ENCODE data around the gene ZGRF1.

DNA sequence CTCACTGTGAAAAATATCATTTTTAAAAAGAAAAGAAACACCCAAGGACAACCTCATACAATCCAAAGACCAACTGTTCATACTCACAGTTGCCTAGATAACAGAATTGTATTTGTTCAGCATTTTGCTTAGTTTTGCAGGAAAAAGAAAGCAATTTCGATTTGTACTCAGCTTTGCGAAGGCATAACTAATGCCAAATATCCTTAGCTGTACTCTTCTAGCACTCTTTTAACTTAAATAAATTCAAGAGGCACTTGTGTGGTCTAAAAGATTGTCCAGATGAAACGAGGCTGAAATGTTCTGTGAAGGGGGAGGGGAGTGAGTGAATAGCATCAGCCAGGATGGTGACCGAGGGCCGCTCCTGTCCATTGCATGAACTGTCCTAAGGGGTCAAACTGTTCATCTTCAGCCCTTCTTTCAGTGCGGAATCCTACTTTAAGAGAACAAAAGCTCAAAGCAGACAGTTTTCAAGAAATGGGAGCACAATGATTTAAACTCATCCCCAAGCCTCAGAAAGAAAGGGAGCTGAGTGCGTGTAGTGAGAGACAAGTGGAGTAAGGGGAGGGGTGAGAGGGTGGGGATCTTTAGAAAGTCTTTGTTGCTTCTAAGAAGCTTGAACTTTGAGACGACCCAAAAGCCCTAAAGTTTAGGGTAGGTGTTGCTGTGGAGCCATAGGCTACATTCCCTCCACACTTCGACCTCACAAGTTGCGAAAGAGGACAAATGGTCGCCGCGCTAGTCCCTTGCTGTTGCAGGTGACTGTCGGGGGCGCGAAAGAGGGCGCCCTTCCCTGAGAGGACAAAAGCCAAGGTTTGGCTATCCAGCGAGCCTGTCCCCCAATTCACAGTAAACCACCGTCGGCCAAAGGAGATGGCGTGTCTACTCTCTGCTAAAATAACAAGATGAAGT, 116.8 kb downstream of the ZGRF1 start:
- no peak for TF ChIP-seq FOXM1 (IDR thresholded peaks at IDR 0.05; ENCODE audit: low read depth)
- no peak for TF ChIP-seq FOXM1 (CRISPR knock-in tag; IDR thresholded peaks at IDR 0.05; ENCODE audit: low read depth)
- TF ChIP-seq EZH2 (IDR thresholded peaks at IDR 0.05; ENCODE audit: borderline replicate concordance, low read depth, low read length) = no peak
- TF ChIP-seq RAD21 (CRISPR knock-in tag; conservative IDR thresholded peaks at IDR 0.05 in 1 of 2, IDR thresholded peaks at IDR 0.05 in 1 of 2) = no peak
- TF ChIP-seq MXI1 (IDR thresholded peaks at IDR 0.05; ENCODE audit: low read depth, low read length) = no peak
- TF ChIP-seq ERF (CRISPR knock-in tag; IDR thresholded peaks at IDR 0.05) = no peak
- TF ChIP-seq SIN3A (IDR thresholded peaks at IDR 0.05; ENCODE audit: borderline replicate concordance in 2 of 2, control insufficient read depth in 1 of 2, low read depth in 2 of 2, low read length in 2 of 2) = no peak
- no peak for TF ChIP-seq ARID2 (IDR thresholded peaks at IDR 0.05)
- no peak for TF ChIP-seq TAF15 (IDR thresholded peaks at IDR 0.05; ENCODE audit: low read depth, low read length)
- TF ChIP-seq ETV6 (IDR thresholded peaks at IDR 0.05; ENCODE audit: borderline replicate concordance in 1 of 2, low read depth in 2 of 2, low read length in 1 of 2) = no peak
- TF ChIP-seq ETV6 (CRISPR knock-in tag; IDR thresholded peaks at IDR 0.05; ENCODE audit: borderline replicate concordance) = no peak
- TF ChIP-seq, protein P1, sequence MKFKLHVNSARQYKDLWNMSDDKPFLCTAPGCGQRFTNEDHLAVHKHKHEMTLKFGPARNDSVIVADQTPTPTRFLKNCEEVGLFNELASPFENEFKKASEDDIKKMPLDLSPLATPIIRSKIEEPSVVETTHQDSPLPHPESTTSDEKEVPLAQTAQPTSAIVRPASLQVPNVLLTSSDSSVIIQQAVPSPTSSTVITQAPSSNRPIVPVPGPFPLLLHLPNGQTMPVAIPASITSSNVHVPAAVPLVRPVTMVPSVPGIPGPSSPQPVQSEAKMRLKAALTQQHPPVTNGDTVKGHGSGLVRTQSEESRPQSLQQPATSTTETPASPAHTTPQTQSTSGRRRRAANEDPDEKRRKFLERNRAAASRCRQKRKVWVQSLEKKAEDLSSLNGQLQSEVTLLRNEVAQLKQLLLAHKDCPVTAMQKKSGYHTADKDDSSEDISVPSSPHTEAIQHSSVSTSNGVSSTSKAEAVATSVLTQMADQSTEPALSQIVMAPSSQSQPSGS (CRISPR knock-in tag; IDR thresholded peaks at IDR 0.05) = no peak
- TF ChIP-seq GABPA (tag; conservative IDR thresholded peaks at IDR 0.05; ENCODE audit: low read depth) = no peak
- TF ChIP-seq SP1 (CRISPR knock-in tag; IDR thresholded peaks at IDR 0.05) = no peak
